ENCODE results near the gene SCG2.

DNA sequence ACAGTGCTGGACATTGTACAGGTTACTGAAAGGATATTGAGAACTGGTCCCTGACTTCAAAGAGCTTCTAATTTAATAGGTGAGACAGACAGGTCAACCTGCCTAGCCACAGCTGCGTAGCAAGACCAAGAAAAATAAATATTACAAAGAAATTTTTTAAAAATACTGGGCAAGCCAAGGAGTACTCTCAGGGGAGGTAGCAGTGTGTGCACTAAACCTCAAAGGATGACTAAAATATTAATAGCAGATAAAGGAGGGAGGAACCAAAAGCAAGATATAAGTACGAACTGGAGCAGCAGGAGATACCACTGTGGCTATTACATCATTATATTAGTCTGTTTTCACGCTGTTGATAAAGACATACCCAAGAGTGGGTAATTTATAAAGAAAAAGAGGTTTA is 14.9 kb downstream of the SCG2 start:
- TF ChIP-seq, protein P1, sequence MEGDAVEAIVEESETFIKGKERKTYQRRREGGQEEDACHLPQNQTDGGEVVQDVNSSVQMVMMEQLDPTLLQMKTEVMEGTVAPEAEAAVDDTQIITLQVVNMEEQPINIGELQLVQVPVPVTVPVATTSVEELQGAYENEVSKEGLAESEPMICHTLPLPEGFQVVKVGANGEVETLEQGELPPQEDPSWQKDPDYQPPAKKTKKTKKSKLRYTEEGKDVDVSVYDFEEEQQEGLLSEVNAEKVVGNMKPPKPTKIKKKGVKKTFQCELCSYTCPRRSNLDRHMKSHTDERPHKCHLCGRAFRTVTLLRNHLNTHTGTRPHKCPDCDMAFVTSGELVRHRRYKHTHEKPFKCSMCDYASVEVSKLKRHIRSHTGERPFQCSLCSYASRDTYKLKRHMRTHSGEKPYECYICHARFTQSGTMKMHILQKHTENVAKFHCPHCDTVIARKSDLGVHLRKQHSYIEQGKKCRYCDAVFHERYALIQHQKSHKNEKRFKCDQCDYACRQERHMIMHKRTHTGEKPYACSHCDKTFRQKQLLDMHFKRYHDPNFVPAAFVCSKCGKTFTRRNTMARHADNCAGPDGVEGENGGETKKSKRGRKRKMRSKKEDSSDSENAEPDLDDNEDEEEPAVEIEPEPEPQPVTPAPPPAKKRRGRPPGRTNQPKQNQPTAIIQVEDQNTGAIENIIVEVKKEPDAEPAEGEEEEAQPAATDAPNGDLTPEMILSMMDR (IDR thresholded peaks at IDR 0.05; ENCODE audit: low read length) = no peak
- TF ChIP-seq EZH2phosphoT487 (IDR thresholded peaks at IDR 0.05; ENCODE audit: low read length) (no peak), EZH2 (optimal IDR thresholded peaks at IDR 0.05; ENCODE audit: low read depth, low read length) (no peak)

All from MM.1S (cell line).